ENCODE data around the gene TMEM121B.
A peak's percentile ranks its signal among the peaks of the same experiment; 100 is the strongest.

The TMEM121B gene

GRCh38 chr22:17086788-17087497 lies 34.2 kb downstream of the TMEM121B start:
- no peak for DNase-seq

GRCh38 chr22:17086296-17086695 lies 34.9 kb downstream of the TMEM121B start:
- no peak for DNase-seq

- DNase-seq = no peak
Measured at GRCh38 chr22:17085277-17086181, 35.6 kb downstream of the TMEM121B start.

- peak; percentile 71 for DNase-seq
Measured at GRCh38 chr22:17084554-17085276, 36.4 kb downstream of the TMEM121B start, which contains the start of gene IL17RA. IL17RA (plus strand) TSS chr22:17085000; CDS start chr22:17085092, 92 bp downstream.

GRCh38 chr22:17083811-17084441 lies 37.2 kb downstream of the TMEM121B start:
- DNase-seq = no peak

- DNase-seq = no peak
Measured at GRCh38 chr22:17083255-17083654, 37.9 kb downstream of the TMEM121B start.

- no peak for DNase-seq
Measured at GRCh38 chr22:17079572-17079971, 41.6 kb downstream of the TMEM121B start.

GRCh38 chr22:17077255-17077654 lies 43.9 kb downstream of the TMEM121B start:
- DNase-seq = no peak

- no peak for DNase-seq
Measured at GRCh38 chr22:17074648-17075002, 46.5 kb downstream of the TMEM121B start.

- DNase-seq = no peak
Measured at GRCh38 chr22:17072877-17073276, 48.3 kb downstream of the TMEM121B start.

Data from cortex of kidney (tissue), 1 donor.